ENCODE data around the gene OPHN1. TPM values are rescaled to one million over a fixed set of nuclear protein-coding genes. Genes with fewer than 3 reads are reported as not detected.

Gene OPHN1

GRCh38 chrX:68018248-68019203 lies 414.8 kb downstream of the OPHN1 start:
- no peak overlapping the region for H2BK5ac ChIP-seq (ENCODE audit: low read length)

GRCh38 chrX:67998540-67998939 lies 434.8 kb downstream of the OPHN1 start:
- H2BK120ac ChIP-seq (ENCODE audit: low read depth, low read length) = no peak overlapping the region
- no peak overlapping the region for H3K4me3 ChIP-seq (ENCODE audit: low read length)
- no peak overlapping the region for H3K18ac ChIP-seq (ENCODE audit: low read length)
- no peak overlapping the region for H4K8ac ChIP-seq (ENCODE audit: low read depth, low read length)
- no peak overlapping the region for H3K27ac ChIP-seq (ENCODE audit: low read depth, low read length)
- H3K36me3 ChIP-seq (ENCODE audit: control insufficient read depth, insufficient read depth, low read length) = no peaks in the 10 kb centered on the region
- H3K27me3 ChIP-seq (ENCODE audit: insufficient read depth, low read length, poor library complexity) = no peaks in the 10 kb centered on the region
- H3K23ac ChIP-seq (ENCODE audit: low read length) = no peak overlapping the region
- no peak for DNase-seq
- no peak overlapping the region for H3K9ac ChIP-seq (ENCODE audit: low read length)
- no peak overlapping the region for H2BK15ac ChIP-seq (replicated peaks; ENCODE audit: low read depth)
- no peak overlapping the region for H2AK5ac ChIP-seq (ENCODE audit: low read length)
- no peak overlapping the region for H3K4ac ChIP-seq (ENCODE audit: low read depth, low read length)
- no peak overlapping the region for H4K5ac ChIP-seq (ENCODE audit: low read length)
- no peaks in the 10 kb centered on the region for H3K4me1 ChIP-seq (ENCODE audit: control insufficient read depth, low read depth, low read length)
- H3K79me2 ChIP-seq (ENCODE audit: control insufficient read depth, insufficient read depth, low read length) = no peaks in the 10 kb centered on the region
- no peak overlapping the region for H3K4me2 ChIP-seq (ENCODE audit: low read length)
- H2BK5ac ChIP-seq (ENCODE audit: low read length) = no peak overlapping the region
- no peak overlapping the region for H3K56ac ChIP-seq (ENCODE audit: low read length)
- no peaks in the 10 kb centered on the region for H3K79me1 ChIP-seq (ENCODE audit: low read length)

More at GRCh38 chrX:68018248-68019203, 414.8 kb downstream of the OPHN1 start:
- Histone ChIP-seq H4K8ac (ENCODE audit: low read depth, low read length) (no peak overlapping the region), H3K79me2 (ENCODE audit: control insufficient read depth, insufficient read depth, low read length) (no peaks in the 10 kb centered on the region), H3K4me2 (ENCODE audit: low read length) (no peak overlapping the region), H3K4me3 (ENCODE audit: low read length) (no peak overlapping the region), H3K4me1 (ENCODE audit: control insufficient read depth, low read depth, low read length) (no peaks in the 10 kb centered on the region), H3K36me3 (ENCODE audit: control insufficient read depth, insufficient read depth, low read length) (no peaks in the 10 kb centered on the region), H3K4ac (ENCODE audit: low read depth, low read length) (no peak overlapping the region), H4K5ac (ENCODE audit: low read length) (no peak overlapping the region), H3K9ac (ENCODE audit: low read length) (no peak overlapping the region), H3K23ac (ENCODE audit: low read length) (no peak overlapping the region), H2AK5ac (ENCODE audit: low read length) (no peak overlapping the region), H3K56ac (ENCODE audit: low read length) (no peak overlapping the region), H3K27me3 (ENCODE audit: insufficient read depth, low read length, poor library complexity) (no peaks in the 10 kb centered on the region), H3K27ac (ENCODE audit: low read depth, low read length) (no peak overlapping the region), H2BK120ac (ENCODE audit: low read depth, low read length) (no peak overlapping the region), H3K79me1 (ENCODE audit: low read length) (no peaks in the 10 kb centered on the region), H2BK15ac (replicated peaks; ENCODE audit: low read depth) (no peak overlapping the region), H3K18ac (ENCODE audit: low read length) (no peak overlapping the region)
- no CpG with 5 or more reads among the region's 9 CpGs for WGBS (ENCODE audit: extremely low coverage, insufficient coverage, low lambda C conversion rate)
- peak; percentile 67 for DNase-seq

Small RNA genes lying within 50 kb of the gene (small RNA-seq; reads per million reads assigned to genes)
- gene RF00019 (ENCODE audit: insufficient read depth) = not detected
- gene RNU6-1225P (ENCODE audit: insufficient read depth) = not detected

Measured in mesendoderm (in vitro differentiated cells).